SK-N-SH (cell line): Measurements from ENCODE around the gene SLC22A23. TPM values are rescaled to one million over a fixed set of nuclear protein-coding genes. Genes with fewer than 3 reads are reported as not detected.

Source experiments
- CTCF ChIA-PET: fragments of 300-600, 350-600 bp; formaldehyde crosslinking; extraction: SDS; loops from one replicate; lab custom pipeline; 2021; lab: Yijun Ruan, JAX
- POLR2A ChIA-PET: fragments of 350-600 bp; sonication (Branson Sonifier 250); formaldehyde crosslinking; extraction: SDS; loops from one replicate; lab custom pipeline; 2020; ENCODE audit warnings: antibody characterized with exemption, inconsistent platforms; lab: Yijun Ruan, JAX
- DNase-seq: peaks from one replicate; pipeline ENCODE4 v3.0.0; 2012
- H2AFZ ChIP-seq: fragments of 200-600 bp; sonication (generic); 2 replicates; pipeline ENCODE4 v1.8.1; 2016; ENCODE audit warnings: antibody characterized with exemption, mild to moderate bottlenecking, low read depth
- H3F3A ChIP-seq: fragments of 200-600 bp; sonication (generic); replicated peaks from 2 replicates; pipeline ENCODE3; 2016; ENCODE audit warnings: antibody characterized with exemption, mild to moderate bottlenecking; ENCODE audit not compliant: insufficient read depth
- H3K27ac ChIP-seq, 2 experiments: fragments of 200-500 bp in 1 of 2; fragments of 200-600 bp in 1 of 2; sonication (Bioruptor generic) in 1 of 2; sonication (generic), shearing (Covaris generic) in 1 of 2; 2 replicates each; pipeline versions ENCODE4 v1.5.1 to v1.6.1; 2014 to 2016; ENCODE audit warnings: low read depth in 2 of 2, inconsistent platforms in 1 of 2, low read length in 1 of 2, mild to moderate bottlenecking in 1 of 2, mixed read lengths in 1 of 2
- H3K27me3 ChIP-seq: fragments of 200-600 bp; sonication (generic), shearing (Covaris generic); 2 replicates; pipeline ENCODE4 v1.6.1; 2016; ENCODE audit warnings: mixed run types; ENCODE audit not compliant: insufficient read depth
- H3K36me3 ChIP-seq, 2 experiments: fragments of 200-500 bp in 1 of 2; fragments of 200-600 bp in 1 of 2; sonication (Bioruptor generic) in 1 of 2; sonication (generic) in 1 of 2; replicated peaks in 1 of 2; 2 replicates each; pipeline versions ENCODE3 to v1.5.1; 2014 to 2016; ENCODE audit warnings: low read length in 1 of 2, mild to moderate bottlenecking in 1 of 2; ENCODE audit not compliant: insufficient read depth in 2 of 2, control insufficient read depth in 1 of 2
- H3K4me1 ChIP-seq, 2 experiments: fragments of 200-500 bp in 1 of 2; fragments of 200-600 bp in 1 of 2; sonication (Bioruptor generic) in 1 of 2; sonication (generic), shearing (Covaris generic) in 1 of 2; 2 replicates each; pipeline versions ENCODE4 v1.5.1 to v1.6.1; 2014 to 2016; ENCODE audit warnings: low read depth in 1 of 2, low read length in 1 of 2, mixed run types in 1 of 2; ENCODE audit not compliant: insufficient read depth in 2 of 2, control insufficient read depth in 1 of 2
- H3K4me2 ChIP-seq: fragments of 200-600 bp; sonication (generic), shearing (Covaris generic); 2 replicates; pipeline ENCODE4 v1.6.1; 2017; ENCODE audit warnings: mixed run types
- H3K4me3 ChIP-seq, 2 experiments: fragments of 200-500 bp in 1 of 2; fragments of 200-600 bp in 1 of 2; sonication (Bioruptor generic) in 1 of 2; sonication (generic), shearing (Covaris generic) in 1 of 2; 2 replicates each; pipeline versions ENCODE4 v1.5.1 to v1.8.1; 2014 to 2016; ENCODE audit warnings: low read depth in 2 of 2, inconsistent platforms in 1 of 2, low read length in 1 of 2, mild to moderate bottlenecking in 1 of 2, mixed read lengths in 1 of 2, moderate library complexity in 1 of 2
- H3K79me2 ChIP-seq: fragments of 200-600 bp; sonication (generic); 2 replicates; pipeline ENCODE4 v1.8.1; 2017; ENCODE audit warnings: mild to moderate bottlenecking; ENCODE audit not compliant: insufficient read depth
- H3K9ac ChIP-seq: fragments of 200-600 bp; sonication (generic); 2 replicates; pipeline ENCODE4 v1.6.1; 2017; ENCODE audit warnings: mixed run types
- H3K9me2 ChIP-seq: fragments of 200-600 bp; sonication (generic); 2 replicates; pipeline ENCODE4 v1.6.1; 2017; ENCODE audit warnings: mixed run types
- H3K9me3 ChIP-seq: fragments of 200-600 bp; sonication (generic); 2 replicates; pipeline ENCODE4 v1.6.1; 2017; ENCODE audit warnings: mixed run types, mild to moderate bottlenecking, moderate library complexity
- H4K20me1 ChIP-seq: fragments of 200-600 bp; sonication (generic); 2 replicates; pipeline ENCODE4 v1.6.1; 2017; ENCODE audit warnings: mild to moderate bottlenecking, mixed run types; ENCODE audit not compliant: insufficient read depth
- CHD2 ChIP-seq: fragments of 150-350 bp; IDR thresholded peaks from 2 replicates; pipeline ENCODE4 v1.6.1; 2018; ENCODE audit warnings: low read length; ENCODE audit not compliant: partially characterized antibody
- CTCF ChIP-seq: fragments of 200-600 bp; sonication (generic); IDR thresholded peaks from 2 replicates; pipeline ENCODE4 v1.6.1; 2017; ENCODE audit warnings: antibody characterized with exemption, mild to moderate bottlenecking, moderate library complexity
- ELF1 ChIP-seq: IDR thresholded peaks from 2 replicates; pipeline ENCODE4 v1.4.0; 2012
- EP300 ChIP-seq, 2 experiments: IDR thresholded peaks; 2 replicates each; pipeline versions ENCODE4 v1.4.0 to v1.6.1; 2012; ENCODE audit warnings: borderline replicate concordance in 1 of 2, low read depth in 1 of 2, low read length in 1 of 2
- EZH2phosphoT487 ChIP-seq: fragments of 200-600 bp; sonication (generic); IDR thresholded peaks from 2 replicates; pipeline ENCODE4 v1.6.1; 2017; ENCODE audit warnings: low read depth, mixed run types, mild to moderate bottlenecking, antibody characterized with exemption, moderate library complexity, borderline replicate concordance
- FOXJ3 ChIP-seq: sonication (generic); formaldehyde crosslinking; IDR thresholded peaks from 2 replicates; pipeline ENCODE4 v1.5.1; 2020; ENCODE audit warnings: mild to moderate bottlenecking, missing genetic modification reagents
- IRF3 ChIP-seq: fragments of 150-350 bp; IDR thresholded peaks from 2 replicates; pipeline ENCODE4 v1.6.1; 2016; ENCODE audit warnings: mild to moderate bottlenecking, low read depth, low read length
- JUND ChIP-seq: IDR thresholded peaks from 2 replicates; pipeline ENCODE4 v1.4.0; 2012
- MAX ChIP-seq: IDR thresholded peaks from 2 replicates; pipeline ENCODE4 v1.4.0; 2012; ENCODE audit warnings: low read depth
- MXI1 ChIP-seq: IDR thresholded peaks from 2 replicates; pipeline ENCODE4 v1.6.1; 2012; ENCODE audit warnings: mild to moderate bottlenecking, low read depth, low read length, improper control_type of control experiment
- NFIC ChIP-seq: IDR thresholded peaks from 2 replicates; pipeline ENCODE4 v1.4.0; 2012; ENCODE audit warnings: borderline replicate concordance
- PBX3 ChIP-seq: IDR thresholded peaks from 2 replicates; pipeline ENCODE4; 2012
- POLR2AphosphoS5 ChIP-seq: IDR thresholded peaks from 2 replicates; pipeline ENCODE4 v1.6.1; 2012; ENCODE audit warnings: low read depth, low read length
- RAD21 ChIP-seq: IDR thresholded peaks from 2 replicates; pipeline ENCODE4 v1.6.1; 2012; ENCODE audit warnings: mild to moderate bottlenecking, low read length
- RCOR1 ChIP-seq: fragments of 150-350 bp; IDR thresholded peaks from 2 replicates; pipeline ENCODE4 v1.6.1; 2017; ENCODE audit warnings: antibody characterized with exemption, low read length
- SIN3A ChIP-seq: IDR thresholded peaks from 2 replicates; pipeline ENCODE4 v1.6.1; 2012; ENCODE audit warnings: low read depth, mild to moderate bottlenecking, low read length, moderate library complexity, borderline replicate concordance
- SMC3 ChIP-seq: IDR thresholded peaks from 2 replicates; pipeline ENCODE4 v1.6.1; 2012; ENCODE audit warnings: low read depth, low read length, improper control_type of control experiment
- TAF1 ChIP-seq: IDR thresholded peaks from 2 replicates; pipeline ENCODE4 v1.6.1; 2012; ENCODE audit warnings: low read depth, mild to moderate bottlenecking, low read length, moderate library complexity, borderline replicate concordance
- TCF12 ChIP-seq: IDR thresholded peaks from 2 replicates; pipeline ENCODE4 v1.4.0; 2012
- TEAD4 ChIP-seq: IDR thresholded peaks from 2 replicates; pipeline ENCODE4 v1.4.0; 2012; ENCODE audit warnings: mild to moderate bottlenecking, borderline replicate concordance; ENCODE audit not compliant: insufficient read depth
- USF1 ChIP-seq: IDR thresholded peaks from 2 replicates; pipeline ENCODE4 v1.4.0; 2012; ENCODE audit warnings: low read depth, borderline replicate concordance
- YY1 ChIP-seq: IDR thresholded peaks from 2 replicates; pipeline ENCODE4 v1.4.0; 2012; ENCODE audit warnings: low read depth, mild to moderate bottlenecking
- WGBS: methylation state at CpG from one replicate; pipeline ENCODE4 v1.1.6; 2017; ENCODE audit warnings: low lambda C conversion rate; 5-methylcytosine and 5-hydroxymethylcytosine counted together
- polyA plus RNA-seq, 3 experiments: library from polyadenylated mRNA; depleted of rRNA; stranded (reverse); fragments of >200 nt; gene quantifications; 2 replicates each; pipeline ENCODE4 v1.2.3, GENCODE V29; 2012

SLC22A23 gene
- polyA plus RNA-seq, 1 of the 3 experiments (the other 2 are of a cell fraction), result not detected

GRCh38 chr6:3231247-3232016 lies 225.4 kb downstream of the SLC22A23 start:
- peaks cover 9% of the 10 kb centered on the region; the same call in 1 of the 2 replicates for H3K79me2 ChIP-seq
- H3K9ac ChIP-seq, result peak overlapping the region; percentile 93
- POLR2A ChIA-PET, result interaction anchor here (0.8 to 5.1 kb wide), 11 partner anchors 9 to 790 kb away, joined by 3 to 88 read pairs (median 5); partner anchors contain the start of genes PSMG4 and TUBB2A
- H4K20me1 ChIP-seq, result peaks cover 4% of the 10 kb centered on the region
- peak; percentile 78 for DNase-seq
- H3K27ac ChIP-seq, result peak overlapping the region; percentile 90 to 97
- peak overlapping the region; percentile 93 for H2AFZ ChIP-seq
- H3K27me3 ChIP-seq, result peaks cover 15% of the 10 kb centered on the region; the same call in 1 of the 2 replicates
- peak overlapping the region; percentile 94 for H3K4me2 ChIP-seq
- no peaks in the 10 kb centered on the region for H3K9me2 ChIP-seq
- WGBS, result under 1% methylated on average over 38 of the region's 47 CpGs
- H3K4me3 ChIP-seq, result peak overlapping the region; percentile 84 to 86
- no peaks in the 10 kb centered on the region for H3K9me3 ChIP-seq
- TF ChIP-seq SMC3, result no peak; the same call in 1 of the 2 replicates
- TF ChIP-seq PBX3, result peak; percentile 94
- TF ChIP-seq EZH2phosphoT487, result no peak
- 0 out of 2 replicates have a peak, but pooled peaks have one; percentile 32 for TF ChIP-seq TEAD4
- peak; percentile 93 for TF ChIP-seq CHD2
- peak; percentile 8; the same call in 1 of the 2 replicates for TF ChIP-seq RAD21
- no peak for TF ChIP-seq ELF1
- TF ChIP-seq YY1, result peak; percentile 88
- peak; percentile 93 for TF ChIP-seq MXI1
- TF ChIP-seq TCF12, result peak; percentile 49
- no peak for TF ChIP-seq IRF3
- TF ChIP-seq FOXJ3 (CRISPR knock-in tag), result peak; percentile 60; the same call in 1 of the 2 replicates
- TF ChIP-seq POLR2AphosphoS5, result peak; percentile 60
- TF ChIP-seq SIN3A, result 0 out of 2 replicates have a peak, but pooled peaks have one; percentile 66
- TF ChIP-seq MAX, result peak; percentile 73
- TF ChIP-seq JUND, result peak; percentile 36; the same call in 1 of the 2 replicates
- TF ChIP-seq NFIC, result peak; percentile 11; the same call in 1 of the 2 replicates
- TF ChIP-seq RCOR1, result peak; percentile 37; the same call in 1 of the 2 replicates
- TF ChIP-seq USF1, result no peak
- TF ChIP-seq TAF1, result peak; percentile 92
- TF ChIP-seq CTCF, result no peak
- peak in 1 of 2 experiments; percentile 28; a peak in 1 of 4 replicates for TF ChIP-seq EP300 (IDR thresholded peaks at IDR 0.05; ENCODE audit: borderline replicate concordance in 1 of 2, low read depth in 1 of 2, low read length in 1 of 2)
- H3K4me1 ChIP-seq, result peaks cover 11% of the 10 kb centered on the region in 2 experiments; a peak in 3 of 4 replicates
- no peaks in the 10 kb centered on the region for H3K36me3 ChIP-seq
- CTCF ChIA-PET, result interaction anchor here (0.7 to 9.6 kb wide), 7 partner anchors 13 to 109 kb away, joined by 3 to 63 read pairs (median 5); no protein-coding TSS in a partner anchor
- peaks cover 20% of the 10 kb centered on the region for H3F3A ChIP-seq
